MM.1S (cell line): ENCODE data around the gene DNAJA2.

ENCODE experiments used
- DNase-seq: peaks from one replicate; pipeline ENCODE4 v3.0.0-alpha.2; 2015
- H2AFZ ChIP-seq: fragments of 300-600 bp; sonication (generic); 2 replicates; pipeline ENCODE4 v1.6.0; 2016; ENCODE audit warnings: antibody characterized with exemption, low read length
- H3F3A ChIP-seq: fragments of 300-600 bp; sonication (generic); 2 replicates; pipeline ENCODE4 v1.6.1; 2016; ENCODE audit warnings: mild to moderate bottlenecking, antibody characterized with exemption, low read length, moderate library complexity, mixed read lengths; ENCODE audit not compliant: insufficient read depth
- H3K27ac ChIP-seq: fragments of 300-600 bp; sonication (generic); 2 replicates; pipeline ENCODE4 v1.5.1; 2016; ENCODE audit warnings: mild to moderate bottlenecking, low read length
- H3K27me3 ChIP-seq: fragments of 300-600 bp; sonication (generic); replicated peaks from 2 replicates; pipeline ENCODE4 v1.6.0; 2016; ENCODE audit warnings: low read length; ENCODE audit not compliant: insufficient read depth
- H3K36me3 ChIP-seq: fragments of 300-600 bp; sonication (generic); replicated peaks from 2 replicates; pipeline ENCODE4 v1.6.1; 2016; ENCODE audit warnings: mild to moderate bottlenecking, low read length, mixed read lengths; ENCODE audit not compliant: insufficient read depth
- H3K4me1 ChIP-seq: fragments of 300-600 bp; sonication (generic); 2 replicates; pipeline ENCODE4 v1.6.1; 2016; ENCODE audit warnings: low read length, mixed read lengths
- H3K4me2 ChIP-seq: fragments of 300-600 bp; sonication (generic); 2 replicates; pipeline ENCODE4 v1.6.0; 2016; ENCODE audit warnings: low read depth, low read length
- H3K4me3 ChIP-seq: fragments of 300-600 bp; sonication (generic); 2 replicates; pipeline ENCODE4 v1.5.1; 2016; ENCODE audit warnings: low read length, mixed read lengths
- H3K79me2 ChIP-seq: fragments of 300-600 bp; sonication (generic); 2 replicates; pipeline ENCODE4 v1.6.1; 2016; ENCODE audit warnings: mixed run types, low read length, mixed read lengths
- H3K9ac ChIP-seq: fragments of 300-600 bp; sonication (generic); 2 replicates; pipeline ENCODE4 v1.6.1; 2016; ENCODE audit warnings: low read length, mixed read lengths
- H3K9me2 ChIP-seq: fragments of 300-600 bp; sonication (generic); replicated peaks from 2 replicates; pipeline ENCODE4 v1.6.1; 2016; ENCODE audit warnings: mild to moderate bottlenecking, low read length, mixed read lengths; ENCODE audit not compliant: insufficient read depth
- H3K9me3 ChIP-seq: fragments of 300-600 bp; sonication (generic); replicated peaks from 2 replicates; pipeline ENCODE4 v1.6.1; 2016; ENCODE audit warnings: mild to moderate bottlenecking, low read length, mixed read lengths; ENCODE audit not compliant: insufficient read depth
- H4K20me1 ChIP-seq: fragments of 300-600 bp; sonication (generic); 2 replicates; pipeline ENCODE4 v1.6.1; 2016; ENCODE audit warnings: mild to moderate bottlenecking, low read length, moderate library complexity, mixed read lengths; ENCODE audit not compliant: insufficient read depth
- EZH2 ChIP-seq: fragments of 300-600 bp; sonication (generic); optimal IDR thresholded peaks from 2 replicates; pipeline ENCODE3; 2017; ENCODE audit warnings: low read depth, mild to moderate bottlenecking, antibody characterized with exemption, low read length, mixed read lengths
- EZH2phosphoT487 ChIP-seq: fragments of 300-600 bp; sonication (generic); IDR thresholded peaks from 2 replicates; pipeline ENCODE4 v1.6.1; 2018; ENCODE audit warnings: antibody characterized with exemption, low read length
- TF ChIP-seq, protein P1 (sequence below): fragments of 300-600 bp; sonication (generic); IDR thresholded peaks from 2 replicates; pipeline ENCODE4 v1.5.1; 2016; ENCODE audit warnings: antibody characterized with exemption, low read length, mixed read lengths

Gene DNAJA2

GRCh38 chr16:46922239-46922638, 51.2 kb downstream of the DNAJA2 start:
- Histone ChIP-seq H3K27ac (no peak overlapping the region), H2AFZ (no peak overlapping the region), H3K79me2 (no peaks in the 10 kb centered on the region)

GRCh38 chr16:46920402-46921068, 52.9 kb downstream of the DNAJA2 start:
- Histone ChIP-seq H3K4me3 (no peak overlapping the region), H3K4me1 (no peaks in the 10 kb centered on the region), H3K36me3 (no peaks in the 10 kb centered on the region; the same call in 1 of the 2 replicates), H3K79me2 (no peaks in the 10 kb centered on the region), H3K9me3 (no peaks in the 10 kb centered on the region), H3K9me2 (no peaks in the 10 kb centered on the region), H3F3A (no peaks in the 10 kb centered on the region), H3K4me2 (no peak overlapping the region), H3K27ac (no peak overlapping the region), H3K9ac (no peak overlapping the region), H2AFZ (no peak overlapping the region), H4K20me1 (no peaks in the 10 kb centered on the region), H3K27me3 (no peaks in the 10 kb centered on the region)
- TF ChIP-seq, protein P1, sequence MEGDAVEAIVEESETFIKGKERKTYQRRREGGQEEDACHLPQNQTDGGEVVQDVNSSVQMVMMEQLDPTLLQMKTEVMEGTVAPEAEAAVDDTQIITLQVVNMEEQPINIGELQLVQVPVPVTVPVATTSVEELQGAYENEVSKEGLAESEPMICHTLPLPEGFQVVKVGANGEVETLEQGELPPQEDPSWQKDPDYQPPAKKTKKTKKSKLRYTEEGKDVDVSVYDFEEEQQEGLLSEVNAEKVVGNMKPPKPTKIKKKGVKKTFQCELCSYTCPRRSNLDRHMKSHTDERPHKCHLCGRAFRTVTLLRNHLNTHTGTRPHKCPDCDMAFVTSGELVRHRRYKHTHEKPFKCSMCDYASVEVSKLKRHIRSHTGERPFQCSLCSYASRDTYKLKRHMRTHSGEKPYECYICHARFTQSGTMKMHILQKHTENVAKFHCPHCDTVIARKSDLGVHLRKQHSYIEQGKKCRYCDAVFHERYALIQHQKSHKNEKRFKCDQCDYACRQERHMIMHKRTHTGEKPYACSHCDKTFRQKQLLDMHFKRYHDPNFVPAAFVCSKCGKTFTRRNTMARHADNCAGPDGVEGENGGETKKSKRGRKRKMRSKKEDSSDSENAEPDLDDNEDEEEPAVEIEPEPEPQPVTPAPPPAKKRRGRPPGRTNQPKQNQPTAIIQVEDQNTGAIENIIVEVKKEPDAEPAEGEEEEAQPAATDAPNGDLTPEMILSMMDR: no peak
- no peak for TF ChIP-seq EZH2
- no peak for DNase-seq

More at GRCh38 chr16:46922239-46922638, 51.2 kb downstream of the DNAJA2 start:
- no peaks in the 10 kb centered on the region for H3K27me3 ChIP-seq
- H3K9me2 ChIP-seq: no peaks in the 10 kb centered on the region
- no peak overlapping the region for H3K4me3 ChIP-seq
- H3K36me3 ChIP-seq: no peaks in the 10 kb centered on the region; the same call in 1 of the 2 replicates
- no peak overlapping the region for H3K9ac ChIP-seq
- H3F3A ChIP-seq: no peaks in the 10 kb centered on the region
- H3K4me2 ChIP-seq: no peak overlapping the region
- no peaks in the 10 kb centered on the region for H4K20me1 ChIP-seq
- no peak for TF ChIP-seq EZH2
- no peaks in the 10 kb centered on the region for H3K4me1 ChIP-seq
- H3K9me3 ChIP-seq: no peaks in the 10 kb centered on the region
- no peak for DNase-seq

DNA sequence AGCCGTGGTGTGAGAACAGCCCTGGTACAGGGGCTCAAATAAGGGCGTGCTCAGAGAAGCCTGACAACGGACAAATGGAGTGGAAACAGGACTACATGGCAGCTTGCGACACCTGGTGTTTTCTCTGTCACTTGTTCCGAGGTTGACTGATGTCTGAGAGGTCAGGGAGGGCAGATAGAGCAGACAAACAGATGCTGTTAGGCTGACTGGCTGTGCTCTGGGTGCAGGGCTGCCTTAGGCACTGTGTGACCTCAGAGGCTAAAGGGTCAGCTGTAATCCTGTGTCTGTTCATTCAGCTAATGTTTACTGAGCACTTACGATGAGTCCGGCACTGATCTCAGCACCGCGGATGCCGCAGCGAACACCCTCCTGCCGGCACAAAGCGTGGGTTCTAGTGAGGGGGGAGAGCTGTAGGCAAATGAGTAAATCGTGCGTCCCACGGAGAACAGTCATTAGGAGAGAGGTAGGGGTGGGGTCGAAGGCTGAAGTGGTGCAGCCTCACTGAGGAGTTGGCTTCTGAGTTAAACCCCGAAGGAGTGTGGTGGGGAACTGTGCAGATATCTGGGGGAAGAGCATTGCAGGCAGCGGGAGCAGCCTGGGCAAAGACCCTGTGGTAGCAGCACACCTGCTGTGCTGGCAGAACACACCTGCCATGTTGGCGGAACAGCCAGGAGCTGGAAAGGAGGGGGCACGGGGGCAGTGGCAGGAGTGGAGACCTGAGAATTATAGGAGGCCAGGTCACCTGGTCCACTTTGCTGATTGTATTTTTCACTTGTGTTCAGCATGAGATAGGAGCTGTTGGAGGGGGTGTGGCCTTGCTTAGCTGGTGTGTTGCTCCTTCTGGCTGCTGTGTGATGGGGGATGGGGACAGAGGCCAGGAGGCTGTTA, 54.3 kb downstream of the DNAJA2 start:
- Histone ChIP-seq H2AFZ (no peak overlapping the region), H3F3A (no peaks in the 10 kb centered on the region), H4K20me1 (no peaks in the 10 kb centered on the region), H3K9me2 (no peaks in the 10 kb centered on the region), H3K4me3 (no peak overlapping the region), H3K9ac (no peak overlapping the region), H3K4me1 (no peaks in the 10 kb centered on the region), H3K27me3 (no peaks in the 10 kb centered on the region), H3K9me3 (no peaks in the 10 kb centered on the region), H3K79me2 (no peaks in the 10 kb centered on the region), H3K27ac (no peak overlapping the region), H3K4me2 (no peak overlapping the region), H3K36me3 (no peaks in the 10 kb centered on the region; the same call in 1 of the 2 replicates)
- DNase-seq: no peak
- TF ChIP-seq EZH2phosphoT487 (no peak), EZH2 (no peak)
- TF ChIP-seq, protein P1: no peak
